K562 (cell line): ENCODE measurements around the gene TMEM25. TPM values are rescaled to one million over a fixed set of nuclear protein-coding genes. Genes with fewer than 3 reads are reported as not detected.
A peak's percentile ranks its signal among the peaks of the same experiment; 100 is the strongest.

Experiments
- ATAC-seq: fragments of 200-7000 bp; cut with Tn5 transposase; 3 replicates; pipeline ENCODE4 v1.9.1; 2020; ENCODE audit warnings: moderate library complexity
- BruUV-seq: library from RNA; stranded (reverse); fragments of 400-500 nt; replicated peaks from 2 replicates; lab custom pipeline; 2021; lab: Mats Ljungman, UMichigan
- CTCF ChIA-PET: fragments of 300-600 bp; formaldehyde crosslinking; extraction: SDS; loops from one replicate; lab custom pipeline; 2021; ENCODE audit warnings: low intra/inter-chr PET ratio; lab: Yijun Ruan, JAX
- POLR2A ChIA-PET: fragments of 300-600, 350-650 bp; sonication (Branson Sonifier 250); formaldehyde crosslinking; extraction: SDS; loops from one replicate; lab custom pipeline; 2021; ENCODE audit warnings: antibody characterized with exemption, inconsistent platforms; lab: Yijun Ruan, JAX
- DNase-seq, 4 experiments: peaks; one replicate each; pipeline versions ENCODE4 v3.0.0 to v3.0.0-alpha.2; 2011 to 2018; ENCODE audit warnings: low spot score in 3 of 4, mixed read lengths in 3 of 4; ENCODE audit errors: extremely low read depth in 1 of 4
- FAIRE-seq: peaks from 2 replicates; lab custom pipeline; 2011; peaks lifted over from hg19 to GRCh38; lab: Jason Lieb, UNC
- H2AFZ ChIP-seq: 2 replicates; pipeline ENCODE4 v1.6.0; 2011; ENCODE audit warnings: low read depth, low read length, control low read depth, inconsistent platforms
- H3K27ac ChIP-seq: fragments of 200-600 bp; 3 replicates; pipeline ENCODE4 v1.8.0; 2011; ENCODE audit warnings: low read depth, mild to moderate bottlenecking, control low read depth, inconsistent platforms, low read length, moderate library complexity, mixed read lengths; ENCODE audit errors: extremely low read depth
- H3K27me3 ChIP-seq, 2 experiments: fragments of 300-600 bp in 1 of 2; 2 replicates in 1 of 2; 3 replicates in 1 of 2; pipeline versions ENCODE4 v1.6.0 to v1.8.0; 2011; ENCODE audit warnings: inconsistent platforms in 2 of 2, low read length in 2 of 2, mild to moderate bottlenecking in 1 of 2, mixed read lengths in 1 of 2, moderate library complexity in 1 of 2; ENCODE audit not compliant: control insufficient read depth in 2 of 2, insufficient read depth in 2 of 2
- H3K36me3 ChIP-seq: fragments of 300-600 bp; 3 replicates; pipeline ENCODE4 v1.8.0; 2011; ENCODE audit warnings: mild to moderate bottlenecking, low read length, inconsistent platforms; ENCODE audit not compliant: control insufficient read depth, insufficient read depth
- H3K4me1 ChIP-seq, 2 experiments: fragments of 200-600 bp in 1 of 2; replicated peaks in 1 of 2; 2 replicates in 1 of 2; 3 replicates in 1 of 2; pipeline versions ENCODE4 v1.5.1 to v1.8.0; 2011; ENCODE audit warnings: inconsistent platforms in 2 of 2, low read length in 2 of 2, mild to moderate bottlenecking in 1 of 2, mixed read lengths in 1 of 2, moderate library complexity in 1 of 2; ENCODE audit not compliant: control insufficient read depth in 2 of 2, insufficient read depth in 2 of 2
- H3K4me2 ChIP-seq: 2 replicates; pipeline ENCODE4 v1.6.1; 2011; ENCODE audit warnings: low read length, control low read depth, inconsistent platforms, mixed read lengths; ENCODE audit not compliant: insufficient read depth
- H3K4me3 ChIP-seq: fragments of 200-600 bp; sonication (generic), shearing (Covaris generic); 2 replicates; pipeline ENCODE4 v1.5.1; 2016; ENCODE audit warnings: control low read depth, inconsistent platforms
- H3K79me2 ChIP-seq: fragments of 200-600 bp; 3 replicates; pipeline ENCODE4 v1.8.0; 2011; ENCODE audit warnings: low read length, inconsistent platforms; ENCODE audit not compliant: control insufficient read depth, insufficient read depth
- H3K9ac ChIP-seq, 2 experiments: 2 replicates each; pipeline versions ENCODE4 v1.6.0 to v1.6.1; 2011; ENCODE audit warnings: low read depth in 2 of 2, low read length in 2 of 2, control low read depth in 1 of 2, inconsistent platforms in 1 of 2, mild to moderate bottlenecking in 1 of 2, mixed read lengths in 1 of 2; ENCODE audit not compliant: insufficient read depth in 1 of 2
- H3K9me1 ChIP-seq: one replicate; pipeline ENCODE4 v1.6.0; 2011; ENCODE audit warnings: inconsistent platforms, mild to moderate bottlenecking, low read length, moderate library complexity; ENCODE audit not compliant: control insufficient read depth, insufficient read depth
- H3K9me3 ChIP-seq: replicated peaks from 2 replicates; pipeline ENCODE4 v1.5.1; 2011; ENCODE audit warnings: low read depth, low read length, inconsistent platforms; ENCODE audit not compliant: control insufficient read depth, insufficient read depth
- H4K20me1 ChIP-seq: replicated peaks from 2 replicates; pipeline ENCODE4 v1.6.1; 2011; ENCODE audit warnings: low read length, inconsistent platforms, mixed read lengths; ENCODE audit not compliant: control insufficient read depth, insufficient read depth
- CBX2 ChIP-seq: fragments of 200-600 bp; sonication (generic); IDR thresholded peaks from one replicate; pipeline ENCODE4 v1.6.1; 2012; ENCODE audit warnings: mild to moderate bottlenecking, low read length, inconsistent platforms; ENCODE audit not compliant: insufficient read depth, poor library complexity, severe bottlenecking
- GABPB1 ChIP-seq: sonication (generic); formaldehyde crosslinking; IDR thresholded peaks from 2 replicates; pipeline ENCODE4 v1.8.0; 2022; ENCODE audit warnings: mild to moderate bottlenecking, missing genetic modification reagents
- JUN ChIP-seq, 2 experiments: sonication (generic) in 1 of 2; formaldehyde crosslinking in 1 of 2; IDR thresholded peaks; 2 replicates each; pipeline versions ENCODE4 v1.6.1 to v1.8.0; 2012 to 2022; ENCODE audit warnings: borderline replicate concordance in 2 of 2, mild to moderate bottlenecking in 2 of 2, improper control_type of control experiment in 1 of 2, low read depth in 1 of 2, low read length in 1 of 2, missing genetic modification reagents in 1 of 2
- MBD1 ChIP-seq: fragments of 250-450 bp; sonication (Bioruptor Pico); IDR thresholded peaks from 2 replicates; pipeline ENCODE4 v1.8.0; 2022; ENCODE audit warnings: inconsistent platforms
- PREB ChIP-seq: sonication (generic); formaldehyde crosslinking; IDR thresholded peaks from 2 replicates; pipeline ENCODE4 v1.8.1; 2023; ENCODE audit warnings: mild to moderate bottlenecking, missing genetic modification reagents
- TAF1 ChIP-seq: IDR thresholded peaks from 2 replicates; pipeline ENCODE4 v1.6.1; 2011; ENCODE audit warnings: mild to moderate bottlenecking, low read length, moderate library complexity; ENCODE audit not compliant: insufficient read depth, control insufficient read depth, severe bottlenecking; ENCODE audit errors: extremely low read depth
- TGIF2 ChIP-seq: sonication (generic); formaldehyde crosslinking; IDR thresholded peaks from 2 replicates; pipeline ENCODE4 v1.8.1; 2022; ENCODE audit warnings: mild to moderate bottlenecking, missing genetic modification reagents, moderate library complexity
- USF1 ChIP-seq: sonication (generic); formaldehyde crosslinking; IDR thresholded peaks from 2 replicates; pipeline ENCODE4 v1.9.0; 2022; ENCODE audit warnings: mild to moderate bottlenecking, missing genetic modification reagents
- ZFP30 ChIP-seq: fragments of 250-450 bp; sonication (Bioruptor Pico); IDR thresholded peaks from 2 replicates; pipeline ENCODE4 v1.8.0; 2022; ENCODE audit warnings: moderate library complexity, mild to moderate bottlenecking, inconsistent platforms, borderline replicate concordance
- WGBS: fragments of 100-300 bp; shearing (Covaris generic); methylation state at CpG from one replicate; pipeline ENCODE4 v1.1.6; 2016; ENCODE audit warnings: low coverage, mixed read lengths; ENCODE audit not compliant: insufficient coverage; ENCODE audit errors: missing lambda C conversion rate; 5-methylcytosine and 5-hydroxymethylcytosine counted together
- in situ Hi-C: fragments of 300-500 bp; cut with MboI; formaldehyde crosslinking; loops from 4 replicates; pipeline ENCODE4 v1.15.0; 2018; ENCODE audit warnings: inconsistent platforms, mixed read lengths
- intact Hi-C: fragments of 100-400 bp; cut with micrococcal nuclease; formaldehyde crosslinking; loops from 2 replicates; pipeline ENCODE4 v1.14.2; 2022
- polyA plus RNA-seq, 8 experiments: library from polyadenylated mRNA; depleted of rRNA in 4 of 8; stranded (reverse) in 5 of 8; unstranded in 3 of 8; fragments of >200 nt; fragmentation: Nextera tagmentation in 2 of 8; fragmentation: Illumina TruSeq in 1 of 8; extraction: Ambion mirVana in 2 of 8; extraction: Trizol in 1 of 8; gene quantifications; 2 replicates each; pipeline versions ENCODE4 v1.2.1 to v1.2.3, GENCODE V29; 2011 to 2014; ENCODE audit warnings: inconsistent platforms in 1 of 8, missing spikeins in 1 of 8
- total RNA-seq, 7 experiments: library from RNA; depleted of rRNA in 6 of 7; stranded (reverse); fragments of >200 nt in 6 of 7; fragmentation: Illumina TruSeq in 2 of 7; extraction: Trizol in 2 of 7; gene quantifications; 2 replicates each; pipeline versions ENCODE4 v1.2.1 to v1.2.3, GENCODE V29; 2011 to 2021; ENCODE audit warnings: low replicate concordance in 1 of 7
- TF ChIP-seq, protein P1 (sequence below), 2 experiments: fragments of 450-650 bp in 1 of 2; sonication (generic) in 1 of 2; formaldehyde crosslinking in 1 of 2; IDR thresholded peaks in 1 of 2; conservative IDR thresholded peaks in 1 of 2; 2 replicates each; pipeline versions ENCODE4 v1.6.1 to v1.8.1; 2016 to 2023; ENCODE audit warnings: mild to moderate bottlenecking in 2 of 2, moderate library complexity in 2 of 2, inconsistent platforms in 1 of 2, missing genetic modification reagents in 1 of 2
- TF ChIP-seq, protein P2 (sequence below): sonication (generic); formaldehyde crosslinking; IDR thresholded peaks from 2 replicates; pipeline ENCODE4 v1.8.0; 2022; ENCODE audit warnings: mild to moderate bottlenecking, missing genetic modification reagents, borderline replicate concordance

Gene TMEM25
- total and polyA plus RNA-seq, 9 of the 15 experiments (the other 6 are each of a cell fraction or from before 2014, with no cell fraction given) = 0.34 to 3.8 (median 2.0) TPM

- CTCF ChIA-PET = interaction anchor here (0.6 kb wide), 1 partner anchor 185 kb away, joined by 3 read pairs; no protein-coding TSS in a partner anchor
- POLR2A ChIA-PET = interaction anchor here (0.7 to 1.5 kb wide), 6 partner anchors 17 to 270 kb away, joined by 3 to 8 read pairs (median 3); partner anchors contain the start of gene ARCN1
- TF ChIP-seq, protein P1, sequence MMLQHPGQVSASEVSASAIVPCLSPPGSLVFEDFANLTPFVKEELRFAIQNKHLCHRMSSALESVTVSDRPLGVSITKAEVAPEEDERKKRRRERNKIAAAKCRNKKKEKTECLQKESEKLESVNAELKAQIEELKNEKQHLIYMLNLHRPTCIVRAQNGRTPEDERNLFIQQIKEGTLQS (IDR thresholded peaks at IDR 0.05) = no peak
- TF ChIP-seq, protein P1 (CRISPR knock-in tag; conservative IDR thresholded peaks at IDR 0.05) = 0 out of 2 replicates have a peak, but pooled peaks have one; percentile 14
- TF ChIP-seq CBX2 (no peak), TAF1 (peak; percentile 11), TGIF2 (CRISPR knock-in tag) (peak; percentile 2; the same call in 1 of the 2 replicates), MBD1 (CRISPR knock-in tag) (0 out of 2 replicates have a peak, but pooled peaks have one; percentile 32), JUN (IDR thresholded peaks at IDR 0.05; ENCODE audit: borderline replicate concordance, low read depth, low read length) (no peak), JUN (CRISPR knock-in tag; IDR thresholded peaks at IDR 0.05; ENCODE audit: borderline replicate concordance) (peak; percentile 21; the same call in 1 of the 2 replicates), USF1 (CRISPR knock-in tag) (0 out of 2 replicates have a peak, but pooled peaks have one; percentile 17), PREB (CRISPR knock-in tag) (0 out of 2 replicates have a peak, but pooled peaks have one; percentile 23), GABPB1 (0 out of 2 replicates have a peak, but pooled peaks have one; percentile 7), ZFP30 (CRISPR knock-in tag) (no peak)
- TF ChIP-seq, protein P2, sequence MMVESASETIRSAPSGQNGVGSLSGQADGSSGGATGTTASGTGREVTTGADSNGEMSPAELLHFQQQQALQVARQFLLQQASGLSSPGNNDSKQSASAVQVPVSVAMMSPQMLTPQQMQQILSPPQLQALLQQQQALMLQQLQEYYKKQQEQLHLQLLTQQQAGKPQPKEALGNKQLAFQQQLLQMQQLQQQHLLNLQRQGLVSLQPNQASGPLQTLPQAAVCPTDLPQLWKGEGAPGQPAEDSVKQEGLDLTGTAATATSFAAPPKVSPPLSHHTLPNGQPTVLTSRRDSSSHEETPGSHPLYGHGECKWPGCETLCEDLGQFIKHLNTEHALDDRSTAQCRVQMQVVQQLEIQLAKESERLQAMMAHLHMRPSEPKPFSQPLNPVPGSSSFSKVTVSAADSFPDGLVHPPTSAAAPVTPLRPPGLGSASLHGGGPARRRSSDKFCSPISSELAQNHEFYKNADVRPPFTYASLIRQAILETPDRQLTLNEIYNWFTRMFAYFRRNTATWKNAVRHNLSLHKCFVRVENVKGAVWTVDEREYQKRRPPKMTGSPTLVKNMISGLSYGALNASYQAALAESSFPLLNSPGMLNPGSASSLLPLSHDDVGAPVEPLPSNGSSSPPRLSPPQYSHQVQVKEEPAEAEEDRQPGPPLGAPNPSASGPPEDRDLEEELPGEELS (CRISPR knock-in tag) = 0 out of 2 replicates have a peak, but pooled peaks have one; percentile 11
Observed at GRCh38 chr11:118530180-118530682, 761 bp upstream of the TMEM25 start.

More at GRCh38 chr11:118530180-118530682, 761 bp upstream of the TMEM25 start:
- in situ Hi-C loops (no loop called here), intact Hi-C loops (loop anchor here (5.0 kb wide), 1 partner anchor 37 kb away; the partner anchor contains the start of gene IFT46)
- DNase-seq (peak in 3 of 4 experiments; percentile 70 to 73 (median 71)), ATAC-seq (no peak), FAIRE-seq (peak; percentile 32)
- peaks cover 9 to 43% of the 10 kb centered on the region in 2 experiments; a peak in 4 of 5 replicates for H3K4me1 ChIP-seq
- no TSS peak for BruUV-seq
- peak overlapping the region; percentile 65 for H3K4me3 ChIP-seq
- no peaks in the 10 kb centered on the region for H3K27me3 ChIP-seq
- peak overlapping the region; percentile 91 for H2AFZ ChIP-seq
- H3K9me3 ChIP-seq = no peaks in the 10 kb centered on the region
- no peaks in the 10 kb centered on the region for H3K9me1 ChIP-seq
- 10% methylated on average over 21 of the region's 31 CpGs for WGBS
- no peaks in the 10 kb centered on the region for H4K20me1 ChIP-seq
- H3K27ac ChIP-seq = peak overlapping the region; percentile 52; the same call in 2 of the 3 replicates
- peaks cover under 1% of the 10 kb centered on the region; the same call in 2 of the 3 replicates for H3K36me3 ChIP-seq
- H3K4me2 ChIP-seq = peak overlapping the region; percentile 85
- H3K79me2 ChIP-seq = no peaks in the 10 kb centered on the region; the same call in 2 of the 3 replicates
- peak overlapping the region; percentile 69 to 91 for H3K9ac ChIP-seq
